Body of pancreas (tissue), 4 donors: ENCODE data around the gene G3BP1.

Experiments
- CTCF ChIP-seq, 7 experiments: fragments of 450-650 bp in 4 of 7; fragments of 200-600 bp in 3 of 7; sonication (generic) in 3 of 7; IDR thresholded peaks; one replicate each; pipeline ENCODE4 v1.5.1; 2016 to 2019; ENCODE audit warnings: antibody characterized with exemption in 7 of 7
- POLR2A ChIP-seq, 3 donors: fragments of 450-650 bp; IDR thresholded peaks; one replicate each; pipeline ENCODE4 v1.6.1; 2016; ENCODE audit warnings: antibody characterized with exemption in 3 of 3, mild to moderate bottlenecking in 2 of 3

GRCh38 chr5:151784141-151784540, 12.4 kb downstream of the G3BP1 start:
- TF ChIP-seq CTCF (IDR thresholded peaks at IDR 0.05) (no peak), POLR2A (IDR thresholded peaks at IDR 0.05) (no peak)
